NCI-H2029 (cell line): ENCODE measurements around the gene RUFY1.
A peak's percentile ranks its signal among the peaks of the same experiment; 100 is the strongest.
"Not testable (repeated sequence)": the region's sequence is repeated elsewhere in the genome, so short reads cannot be mapped to it uniquely, and the experiment has no call there.

Experiments
- DNase-seq: peaks from one replicate; lab custom pipeline; 2025; lab: John Stamatoyannopoulos, UW

Gene RUFY1, protein sequence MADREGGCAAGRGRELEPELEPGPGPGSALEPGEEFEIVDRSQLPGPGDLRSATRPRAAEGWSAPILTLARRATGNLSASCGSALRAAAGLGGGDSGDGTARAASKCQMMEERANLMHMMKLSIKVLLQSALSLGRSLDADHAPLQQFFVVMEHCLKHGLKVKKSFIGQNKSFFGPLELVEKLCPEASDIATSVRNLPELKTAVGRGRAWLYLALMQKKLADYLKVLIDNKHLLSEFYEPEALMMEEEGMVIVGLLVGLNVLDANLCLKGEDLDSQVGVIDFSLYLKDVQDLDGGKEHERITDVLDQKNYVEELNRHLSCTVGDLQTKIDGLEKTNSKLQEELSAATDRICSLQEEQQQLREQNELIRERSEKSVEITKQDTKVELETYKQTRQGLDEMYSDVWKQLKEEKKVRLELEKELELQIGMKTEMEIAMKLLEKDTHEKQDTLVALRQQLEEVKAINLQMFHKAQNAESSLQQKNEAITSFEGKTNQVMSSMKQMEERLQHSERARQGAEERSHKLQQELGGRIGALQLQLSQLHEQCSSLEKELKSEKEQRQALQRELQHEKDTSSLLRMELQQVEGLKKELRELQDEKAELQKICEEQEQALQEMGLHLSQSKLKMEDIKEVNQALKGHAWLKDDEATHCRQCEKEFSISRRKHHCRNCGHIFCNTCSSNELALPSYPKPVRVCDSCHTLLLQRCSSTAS

GRCh38 chr5:179550511-179551342 is at the start of gene RUFY1:
RUFY1 (plus strand) TSS chr5:179550554; CDS start chr5:179550570, 16 bp downstream.
- peak; percentile 76 for DNase-seq

GRCh38 chr5:179501997-179502396 is 48.4 kb upstream of the RUFY1 start:
- DNase-seq, result not testable (repeated sequence)

GRCh38 chr5:179502420-179502819 is 47.9 kb upstream of the RUFY1 start:
- DNase-seq, result not testable (repeated sequence)

DNA sequence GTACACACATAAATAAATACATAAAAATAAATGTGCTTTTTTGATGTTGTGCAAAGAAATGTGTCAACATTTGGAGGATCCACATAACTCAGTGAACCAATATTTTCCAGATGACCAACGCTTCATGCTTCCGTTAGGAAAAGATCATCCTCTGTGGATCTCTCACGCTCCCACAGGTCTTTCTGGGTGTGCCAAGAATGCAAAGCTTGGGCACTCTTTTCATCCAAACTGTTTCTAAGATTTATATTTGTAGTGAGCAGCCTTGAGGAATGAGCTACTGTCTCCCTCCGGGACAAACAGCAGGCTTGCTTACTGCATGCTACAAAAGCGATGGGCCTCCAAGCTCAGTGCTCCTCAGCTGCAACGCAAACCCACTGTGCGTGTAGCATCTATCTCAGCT is 46.2 kb upstream of the RUFY1 start:
- no peak for DNase-seq

DNA sequence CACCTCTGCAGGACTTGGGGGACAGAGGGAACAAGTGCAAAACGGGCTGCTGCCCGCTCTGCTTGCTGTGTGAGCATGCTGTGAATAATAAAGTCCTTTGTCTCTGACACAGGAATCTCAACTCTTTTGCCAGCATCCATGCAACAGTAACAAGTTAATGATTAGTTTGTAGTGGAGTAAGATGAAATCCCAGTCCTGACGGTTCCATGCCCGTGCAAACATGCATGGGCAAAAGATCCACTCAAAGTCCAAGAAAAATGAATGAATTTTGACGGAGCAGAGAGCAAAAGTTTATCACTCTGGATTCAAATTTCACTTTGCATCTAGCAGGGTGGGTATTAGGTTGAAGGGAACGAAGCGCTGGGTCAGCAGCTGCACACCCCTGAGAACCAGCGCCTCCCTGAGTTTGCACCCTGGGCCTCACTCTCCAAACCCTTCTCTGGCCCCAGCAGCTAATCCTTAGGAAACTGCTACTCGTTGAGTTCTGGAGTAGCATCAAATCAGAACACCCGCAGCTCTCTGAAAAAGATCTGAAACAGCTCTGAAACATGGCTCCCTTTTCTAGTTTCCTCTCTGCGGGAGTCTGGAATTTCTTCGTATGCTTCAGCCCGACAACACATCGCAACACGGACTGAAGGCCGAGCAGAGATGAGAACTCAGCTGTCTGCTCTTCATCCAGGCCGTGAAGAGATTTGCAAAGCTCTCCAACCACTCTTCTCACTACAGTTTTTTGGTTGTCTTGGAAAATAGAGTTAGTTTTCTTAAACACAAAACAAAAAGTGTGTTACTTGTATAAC is 45.6 kb upstream of the RUFY1 start:
- no peak for DNase-seq

DNA sequence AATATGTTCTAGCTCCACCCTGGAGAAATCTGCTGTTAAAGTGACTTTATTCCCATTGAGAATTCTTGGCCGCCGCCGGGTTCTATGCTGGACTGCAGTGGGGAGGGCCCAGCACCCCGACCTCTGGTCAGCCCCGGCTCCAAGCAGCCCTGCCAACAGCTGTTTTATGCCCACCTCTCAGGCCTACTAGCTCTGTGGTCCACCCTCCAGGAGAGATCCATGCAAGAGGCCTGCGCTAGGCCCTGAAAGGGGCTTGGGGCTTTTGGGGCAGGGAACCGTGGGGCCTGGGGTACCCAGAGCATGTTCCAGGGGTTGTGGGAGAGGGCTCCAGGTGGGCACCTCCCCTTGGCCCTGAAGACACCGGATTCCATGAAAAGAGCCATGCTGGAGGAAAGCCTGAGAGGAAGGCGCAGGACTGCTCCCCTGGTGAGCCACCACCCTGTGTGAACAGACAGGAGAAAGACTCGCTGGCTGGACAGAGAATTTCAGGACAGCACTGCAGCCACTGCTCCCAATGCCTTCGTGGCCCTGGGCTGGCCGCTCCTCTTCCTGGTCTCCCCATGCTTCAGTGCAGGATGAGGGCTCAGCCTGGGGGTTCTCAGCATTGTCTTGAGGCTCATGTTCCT is 44.6 kb upstream of the RUFY1 start:
- DNase-seq, result no peak

- DNase-seq, result no peak
Measured at GRCh38 chr5:179509239-179509638, 41.1 kb upstream of the RUFY1 start.

DNA sequence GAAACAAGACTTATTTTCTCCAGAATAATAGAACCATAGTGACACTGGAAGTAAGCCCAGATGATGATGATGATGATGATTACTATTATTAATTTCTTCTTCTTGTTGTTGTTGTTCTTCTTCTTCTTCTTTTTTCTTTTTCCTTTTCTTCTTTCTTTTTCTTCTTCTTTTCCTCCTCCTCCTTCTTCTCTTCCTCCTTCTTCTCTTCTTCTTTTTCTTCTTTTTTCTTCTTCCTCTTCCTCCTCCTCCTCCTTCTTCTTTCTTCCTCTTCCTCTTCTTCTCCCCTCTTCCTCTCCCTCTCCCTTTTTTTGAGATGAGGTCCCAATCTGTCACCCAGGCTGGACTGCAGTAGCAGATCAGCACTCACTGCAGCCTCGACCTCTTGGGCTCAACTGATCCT is 40.5 kb upstream of the RUFY1 start:
- DNase-seq, result no peak

DNA sequence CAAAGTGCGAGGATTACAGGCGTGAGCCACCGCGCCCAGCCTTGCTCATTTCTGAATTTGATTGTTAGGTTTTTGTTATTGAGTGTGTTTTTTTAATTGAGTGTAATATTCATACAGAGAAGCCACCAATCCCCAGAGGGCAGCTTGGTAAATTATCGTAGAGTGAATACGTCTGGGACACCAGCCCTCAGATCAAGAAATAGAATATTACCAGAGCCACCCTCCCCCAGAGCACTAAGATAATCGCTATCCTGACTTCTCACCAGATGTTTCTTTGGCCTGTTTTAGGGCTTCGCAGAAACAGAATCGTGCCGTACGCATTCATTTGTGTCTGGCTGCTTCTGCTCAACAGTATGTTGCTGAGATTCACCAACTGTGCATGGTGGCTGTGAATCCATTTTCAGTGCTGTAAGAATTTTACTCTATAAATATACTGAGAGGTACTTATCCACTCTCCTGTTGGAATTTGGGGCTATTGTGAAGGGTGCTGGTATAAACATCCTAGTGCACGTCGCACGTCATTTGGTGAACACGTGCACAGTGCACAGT is 37.8 kb upstream of the RUFY1 start:
- no peak for DNase-seq

DNA sequence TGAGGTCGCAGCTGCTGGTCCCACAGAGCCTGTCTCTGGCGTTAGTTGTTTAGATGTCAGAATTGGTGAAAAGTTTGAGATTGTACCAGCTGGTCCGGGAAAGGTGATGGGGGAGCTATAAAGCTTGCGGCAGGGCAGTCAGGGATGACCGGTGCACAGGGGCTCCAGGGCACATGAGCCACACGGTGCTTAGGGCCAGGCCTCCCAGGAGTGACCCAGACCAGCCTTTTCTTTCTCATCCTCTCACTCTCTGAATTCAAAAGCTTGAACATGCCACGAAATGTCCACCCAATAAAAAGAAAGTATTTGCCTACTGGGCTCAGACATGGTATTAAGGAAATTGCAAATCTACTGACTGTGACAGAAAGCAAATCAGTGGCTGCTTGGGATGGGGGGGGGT is 34.9 kb upstream of the RUFY1 start:
- not testable (repeated sequence) for DNase-seq

- no peak for DNase-seq
Measured at GRCh38 chr5:179516221-179516620, 34.1 kb upstream of the RUFY1 start.

GRCh38 chr5:179517746-179518145 is 32.6 kb upstream of the RUFY1 start:
- not testable (repeated sequence) for DNase-seq

DNA sequence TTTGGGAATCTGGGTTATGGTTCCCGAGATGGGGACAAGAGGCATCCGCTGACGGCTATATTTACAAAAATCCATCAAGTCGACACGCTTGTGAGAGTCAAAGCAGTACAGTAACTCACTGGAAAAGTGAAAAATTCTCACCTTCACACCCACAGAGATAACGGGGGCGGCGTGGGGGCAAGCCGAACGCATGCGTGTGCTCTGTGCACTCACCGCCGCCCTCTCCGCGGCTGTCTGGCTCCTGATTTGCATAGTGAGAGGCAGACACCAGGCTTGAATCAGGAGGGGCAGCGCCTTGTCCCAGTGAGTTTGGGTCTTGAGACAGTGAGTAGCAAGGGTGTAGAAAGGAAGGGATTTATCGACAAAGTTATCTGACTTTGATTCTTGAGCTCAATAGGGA is 32.0 kb upstream of the RUFY1 start:
- DNase-seq, result not testable (repeated sequence)

- not testable (repeated sequence) for DNase-seq
Measured at GRCh38 chr5:179519416-179520070, 30.8 kb upstream of the RUFY1 start.

GRCh38 chr5:179522107-179522506 is 28.2 kb upstream of the RUFY1 start:
- DNase-seq, result not testable (repeated sequence)

GRCh38 chr5:179526978-179527377 is 23.4 kb upstream of the RUFY1 start:
- DNase-seq, result no peak

DNA sequence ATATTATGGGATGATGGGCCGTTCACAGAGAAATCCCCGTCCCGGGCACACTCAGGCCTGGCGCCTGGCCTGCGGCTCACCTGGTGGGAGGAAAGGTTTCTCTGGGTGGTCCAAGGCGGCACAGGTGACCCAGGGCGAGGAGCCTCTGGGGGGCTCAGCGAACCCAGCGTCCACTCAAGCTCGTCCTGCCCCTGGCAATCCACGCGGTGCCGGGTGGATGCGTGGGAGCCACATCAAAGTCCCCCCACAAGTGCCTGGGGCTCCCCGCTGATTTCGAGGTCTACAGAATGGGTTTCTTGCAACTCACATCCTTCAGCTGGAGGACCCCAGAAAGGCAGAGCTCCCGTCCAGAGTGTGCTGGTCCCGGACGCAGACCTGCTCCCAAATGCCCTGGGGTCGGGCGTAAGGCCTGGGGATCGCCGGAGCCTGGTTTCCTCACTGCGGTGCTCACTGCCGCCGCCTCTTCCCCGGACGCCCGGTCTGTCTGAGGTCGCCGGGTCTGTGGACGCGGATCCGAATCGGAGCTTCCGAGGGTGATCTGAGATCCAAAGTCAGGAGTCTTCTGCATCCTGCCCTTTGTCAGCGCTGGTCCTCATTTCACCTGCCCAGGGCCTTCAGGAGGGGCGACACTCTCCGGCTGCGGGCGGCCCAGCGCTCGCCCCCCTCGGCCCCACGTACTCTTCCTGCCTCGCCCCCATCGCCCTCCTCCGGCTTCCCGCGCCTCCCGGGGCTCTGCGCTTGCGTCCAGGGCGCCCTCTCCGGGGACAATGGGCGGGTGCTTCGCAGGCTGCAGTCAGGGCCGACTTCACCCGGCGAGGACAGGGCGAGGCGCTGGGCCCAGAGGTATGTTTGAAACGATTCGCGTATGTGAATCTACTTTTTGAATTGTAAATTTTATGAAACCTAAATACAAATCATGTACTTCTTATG is 20.0 kb upstream of the RUFY1 start:
- DNase-seq, result no peak

GRCh38 chr5:179533024-179533423 is 17.3 kb upstream of the RUFY1 start:
- DNase-seq, result no peak

GRCh38 chr5:179533907-179534306 is 16.4 kb upstream of the RUFY1 start:
- no peak for DNase-seq
